Panc1 (cell line): ENCODE measurements around the gene BCL2L2.

ENCODE experiments used
- SIN3A ChIP-seq: IDR thresholded peaks from 2 replicates; pipeline ENCODE4 v1.6.1; 2012; ENCODE audit warnings: low read depth, mild to moderate bottlenecking, low read length, moderate library complexity, borderline replicate concordance; ENCODE audit not compliant: insufficient read depth
- TF ChIP-seq, protein P1 (sequence below): fragments of 450-650 bp; IDR thresholded peaks from 2 replicates; pipeline ENCODE4 v1.5.1; 2017; ENCODE audit warnings: mild to moderate bottlenecking

DNA sequence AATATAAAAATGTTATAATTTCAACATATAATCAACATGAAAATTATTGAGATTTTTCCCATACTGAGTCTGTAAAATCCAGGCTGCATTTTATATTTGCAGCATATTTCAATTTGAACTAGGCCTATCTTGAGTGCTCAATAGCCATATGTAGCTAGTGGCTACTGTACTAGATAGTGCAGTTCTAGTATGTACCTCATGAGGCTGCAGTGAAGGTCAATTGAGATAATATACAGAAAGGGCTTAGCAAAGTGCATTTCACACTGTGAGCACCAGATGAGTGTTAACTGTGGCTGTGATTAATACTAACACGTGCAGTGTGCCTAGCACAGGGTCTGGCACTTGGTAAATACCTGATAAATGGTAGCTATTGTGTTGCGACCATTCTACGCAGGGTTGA is 51.4 kb downstream of the BCL2L2 start:
- TF ChIP-seq SIN3A, result no peak
- TF ChIP-seq, protein P1, sequence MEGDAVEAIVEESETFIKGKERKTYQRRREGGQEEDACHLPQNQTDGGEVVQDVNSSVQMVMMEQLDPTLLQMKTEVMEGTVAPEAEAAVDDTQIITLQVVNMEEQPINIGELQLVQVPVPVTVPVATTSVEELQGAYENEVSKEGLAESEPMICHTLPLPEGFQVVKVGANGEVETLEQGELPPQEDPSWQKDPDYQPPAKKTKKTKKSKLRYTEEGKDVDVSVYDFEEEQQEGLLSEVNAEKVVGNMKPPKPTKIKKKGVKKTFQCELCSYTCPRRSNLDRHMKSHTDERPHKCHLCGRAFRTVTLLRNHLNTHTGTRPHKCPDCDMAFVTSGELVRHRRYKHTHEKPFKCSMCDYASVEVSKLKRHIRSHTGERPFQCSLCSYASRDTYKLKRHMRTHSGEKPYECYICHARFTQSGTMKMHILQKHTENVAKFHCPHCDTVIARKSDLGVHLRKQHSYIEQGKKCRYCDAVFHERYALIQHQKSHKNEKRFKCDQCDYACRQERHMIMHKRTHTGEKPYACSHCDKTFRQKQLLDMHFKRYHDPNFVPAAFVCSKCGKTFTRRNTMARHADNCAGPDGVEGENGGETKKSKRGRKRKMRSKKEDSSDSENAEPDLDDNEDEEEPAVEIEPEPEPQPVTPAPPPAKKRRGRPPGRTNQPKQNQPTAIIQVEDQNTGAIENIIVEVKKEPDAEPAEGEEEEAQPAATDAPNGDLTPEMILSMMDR, result no peak
